HG03280 (cell line): ENCODE measurements around the gene PTPRU.
"Not testable (repeated sequence)": the region's sequence is repeated elsewhere in the genome, so short reads cannot be mapped to it uniquely, and the experiment has no call there.

Experiments used
- ATAC-seq: cut with Tn5 transposase; IDR thresholded peaks from one replicate; pipeline ENCODE4 v1.9.1; 2021; ENCODE audit warnings: mild to moderate bottlenecking, moderate library complexity; ENCODE audit not compliant: unreplicated experiment

Gene PTPRU

DNA sequence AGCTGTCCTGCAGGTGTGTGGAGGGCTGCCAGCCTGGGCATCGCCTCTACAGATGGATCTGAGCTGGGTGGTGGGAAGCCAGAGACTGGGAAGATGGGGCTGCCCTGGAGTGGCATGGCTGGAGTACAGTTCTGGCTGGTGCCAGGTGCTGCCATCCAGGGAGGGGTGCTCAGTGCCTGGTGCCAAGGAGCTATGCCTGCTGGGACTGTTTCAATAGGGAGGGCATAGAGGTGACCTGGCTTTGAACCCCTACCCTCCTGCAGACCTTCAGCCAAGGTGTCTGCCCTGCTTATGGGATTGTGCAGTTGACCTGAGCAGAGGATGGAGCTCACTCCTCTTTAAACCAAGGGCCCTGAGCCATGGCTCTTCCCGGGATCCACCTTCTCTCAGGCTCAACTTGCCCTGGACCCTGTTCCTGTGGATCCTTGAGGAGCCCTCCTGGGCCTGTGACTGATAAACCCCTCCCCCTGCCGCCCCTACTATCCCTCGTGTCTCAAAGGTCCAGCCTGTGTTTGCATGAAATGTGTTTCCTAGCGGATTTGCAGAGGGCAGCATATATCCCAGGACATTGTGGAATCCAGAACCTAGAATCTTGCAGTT is 48.7 kb downstream of the PTPRU start:
- no peak for ATAC-seq

- ATAC-seq = no peak
These were observed 49.4 kb downstream of the PTPRU start for GRCh38 chr1:29285771-29286170.

- ATAC-seq = no peak
These were observed 50.0 kb downstream of the PTPRU start for GRCh38 chr1:29286194-29286767.

- no peak for ATAC-seq
These were observed 53.2 kb downstream of the PTPRU start for GRCh38 chr1:29289493-29289892.

DNA sequence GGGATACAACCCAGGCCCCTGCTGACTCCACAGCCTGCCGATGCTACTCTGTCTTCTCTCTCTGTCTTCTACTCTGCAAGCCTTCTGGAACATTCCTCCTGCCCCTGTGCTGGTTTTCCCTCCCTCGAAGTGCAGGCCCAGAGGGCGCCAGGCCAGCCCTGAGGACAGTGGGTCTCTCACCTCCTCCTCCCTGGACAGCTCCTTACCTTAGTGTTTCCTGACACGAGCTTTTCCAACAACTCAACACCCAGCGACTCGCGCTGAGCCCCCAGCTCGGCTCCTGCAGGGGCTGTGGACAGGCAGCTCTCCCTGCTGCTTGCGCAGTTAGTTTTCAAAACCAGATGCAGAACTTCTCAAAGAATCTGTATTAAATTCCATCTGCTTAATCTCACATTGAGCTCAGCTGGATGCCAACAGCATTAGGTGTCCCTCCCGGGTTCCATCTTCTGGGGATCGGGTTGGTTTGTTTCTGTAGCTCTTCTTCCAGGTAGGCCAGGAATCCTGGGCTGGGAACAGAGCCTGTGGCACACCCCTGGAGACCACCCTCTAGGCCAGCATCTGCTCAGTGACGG is 54.2 kb downstream of the PTPRU start:
- ATAC-seq = no peak

DNA sequence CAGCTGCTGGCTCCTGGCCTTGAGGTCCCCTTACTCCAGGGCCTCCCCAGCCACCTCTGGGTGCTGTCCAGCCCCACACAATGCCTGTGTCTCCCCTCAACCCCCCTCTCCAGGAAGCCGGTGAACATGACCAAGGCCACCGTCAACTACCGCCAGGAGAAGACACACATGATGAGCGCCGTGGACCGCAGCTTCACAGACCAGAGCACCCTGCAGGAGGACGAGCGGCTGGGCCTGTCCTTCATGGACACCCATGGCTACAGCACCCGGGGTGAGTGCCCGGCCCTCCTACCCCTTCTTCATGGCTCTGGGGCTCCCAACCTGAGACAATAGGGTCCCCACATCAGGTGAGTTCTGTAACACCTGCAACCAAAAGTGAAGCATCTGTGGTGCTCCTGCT is 55.4 kb downstream of the PTPRU start:
- no peak for ATAC-seq

- no peak for ATAC-seq
These were observed 56.0 kb downstream of the PTPRU start for GRCh38 chr1:29292344-29292743.

GRCh38 chr1:29297450-29297849 is 61.1 kb downstream of the PTPRU start:
- no peak for ATAC-seq

GRCh38 chr1:29298246-29298645 is 61.9 kb downstream of the PTPRU start:
- ATAC-seq = no peak

DNA sequence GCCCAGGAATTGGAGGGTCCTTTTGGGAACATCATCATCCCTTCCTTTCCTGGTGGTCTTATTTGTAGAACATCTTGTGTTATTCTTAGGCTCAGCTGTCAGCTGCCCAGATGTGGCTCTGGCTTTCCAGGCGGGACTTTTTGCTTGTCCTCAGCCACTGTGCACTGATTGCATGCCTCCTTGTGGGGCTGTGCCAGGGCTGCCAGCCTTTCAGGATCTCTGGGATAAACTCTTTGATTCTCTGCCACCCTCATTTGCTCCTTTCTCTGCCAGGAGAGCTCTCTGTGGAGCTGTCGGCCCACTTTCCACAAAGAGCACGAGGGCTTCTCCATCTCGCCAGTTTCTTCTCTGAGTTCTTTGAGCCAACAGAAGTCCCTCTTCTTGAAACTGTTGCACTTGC is 63.1 kb downstream of the PTPRU start:
- ATAC-seq = no peak

GRCh38 chr1:29301732-29302131 is 65.4 kb downstream of the PTPRU start:
- not testable (repeated sequence) for ATAC-seq

GRCh38 chr1:29303201-29304024 is 67.1 kb downstream of the PTPRU start:
- no peak for ATAC-seq

GRCh38 chr1:29304025-29304684 is 67.8 kb downstream of the PTPRU start:
- ATAC-seq = no peak

- no peak for ATAC-seq
These were observed 69.6 kb downstream of the PTPRU start for GRCh38 chr1:29305943-29306342.

GRCh38 chr1:29306471-29307140 is 70.3 kb downstream of the PTPRU start:
- no peak for ATAC-seq

DNA sequence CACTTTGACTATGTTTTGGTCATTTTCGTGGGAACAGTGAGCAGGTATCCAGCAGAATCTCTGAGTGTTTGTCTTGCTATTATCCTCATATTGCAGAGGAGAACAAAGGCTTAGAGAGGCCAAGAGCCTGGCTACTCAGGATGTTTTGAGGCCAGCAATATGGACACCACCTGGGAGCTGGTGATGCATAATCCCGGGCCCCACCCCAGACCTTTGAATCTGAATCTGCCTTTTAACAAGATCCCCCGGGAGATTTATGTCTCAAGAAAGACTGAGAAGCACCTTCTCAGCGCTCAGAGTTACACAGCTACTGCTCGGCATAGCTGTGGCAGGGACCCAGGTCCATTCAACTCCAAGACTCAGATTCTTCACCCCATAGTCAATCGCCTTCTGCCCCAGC is 72.8 kb downstream of the PTPRU start:
- no peak for ATAC-seq

DNA sequence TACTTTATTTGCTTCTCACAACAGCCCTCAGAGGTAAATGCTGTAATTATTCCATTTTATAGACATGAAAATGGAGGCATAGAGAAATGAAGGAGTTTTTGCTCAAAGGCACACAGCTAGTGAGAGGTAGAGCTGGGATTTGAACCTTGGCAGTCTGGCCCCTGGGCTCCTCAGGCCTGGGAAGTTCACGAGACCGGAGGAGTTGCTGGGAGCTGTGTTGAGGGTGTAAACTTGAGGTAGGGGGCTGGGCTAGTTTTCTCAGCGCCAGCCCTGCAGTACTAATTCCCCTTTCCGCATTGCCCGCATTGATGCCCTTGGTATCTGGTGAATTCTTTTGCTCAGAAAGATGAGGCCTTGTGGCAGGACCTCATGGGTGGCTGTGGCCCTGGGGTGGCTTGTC is 73.3 kb downstream of the PTPRU start:
- no peak for ATAC-seq

DNA sequence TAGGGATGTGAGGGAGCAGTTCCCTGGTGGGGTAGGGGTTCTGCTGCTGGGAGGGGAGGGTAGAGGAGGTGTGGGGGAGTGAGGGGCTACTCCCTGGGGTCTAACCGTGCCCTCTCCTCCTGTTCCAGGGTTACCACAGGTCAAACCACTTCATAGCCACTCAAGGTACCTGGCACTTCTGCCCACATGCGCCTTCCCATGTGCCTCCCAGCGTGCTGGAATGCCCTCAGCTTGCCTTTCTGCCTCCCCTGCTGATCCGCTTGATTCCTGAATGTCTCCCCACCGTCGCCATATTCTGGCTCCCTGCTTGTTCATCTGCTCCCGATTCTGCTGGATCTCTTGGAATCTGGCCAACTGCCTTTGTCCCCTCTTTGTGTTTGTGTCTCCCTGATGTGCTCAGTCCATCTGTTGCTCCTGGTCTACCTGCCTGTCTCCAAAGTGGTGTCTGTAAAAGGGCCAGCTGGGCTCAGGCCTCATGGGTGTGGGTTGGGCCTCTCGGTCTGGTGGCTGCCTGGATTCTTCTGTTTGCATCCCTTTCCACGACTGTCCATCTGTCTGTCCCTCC is 74.4 kb downstream of the PTPRU start:
- ATAC-seq = no peak

GRCh38 chr1:29311352-29312030 is 75.2 kb downstream of the PTPRU start:
- ATAC-seq = no peak
